IMR-90 (cell line): ENCODE results near the gene GCC2. TPM values are rescaled to one million over a fixed set of nuclear protein-coding genes. Genes with fewer than 3 reads are reported as not detected.

Experiments used
- ATAC-seq: fragments of 200-7000 bp; cut with Tn5 transposase; 2 replicates; pipeline ENCODE4 v1.9.1; 2020; ENCODE audit warnings: low read depth, mild to moderate bottlenecking, moderate library complexity
- BruUV-seq: library from RNA; stranded (reverse); fragments of 400-500 nt; replicated peaks from 2 replicates; lab custom pipeline; 2021; lab: Mats Ljungman, UMichigan
- CTCF ChIA-PET: fragments of 300-600 bp; formaldehyde crosslinking; extraction: SDS; loops from one replicate; lab custom pipeline; 2021; ENCODE audit warnings: antibody characterized with exemption; lab: Yijun Ruan, JAX
- POLR2A ChIA-PET: fragments of 300-600 bp; sonication (Branson Sonifier 250); formaldehyde crosslinking; loops from one replicate; lab custom pipeline; 2022; ENCODE audit warnings: antibody characterized with exemption; ENCODE audit not compliant: unreplicated experiment; lab: Charles Lee
- DNase-seq: peaks from one replicate; pipeline ENCODE4 v3.0.0; 2013
- H2AFZ ChIP-seq: replicated peaks from 2 replicates; pipeline ENCODE3; 2013; ENCODE audit warnings: low read length, mild to moderate bottlenecking; ENCODE audit not compliant: poor library complexity
- H2AK5ac ChIP-seq: 2 replicates; pipeline ENCODE4 v1.6.1; 2013; ENCODE audit warnings: low read depth, low read length, inconsistent platforms
- H2AK9ac ChIP-seq: replicated peaks from 2 replicates; pipeline ENCODE3; 2013; ENCODE audit warnings: mild to moderate bottlenecking, low read depth, low read length, moderate library complexity; ENCODE audit not compliant: poor library complexity
- H2BK120ac ChIP-seq: 2 replicates; pipeline ENCODE4 v1.6.1; 2013; ENCODE audit warnings: low read depth, low read length, inconsistent platforms
- H2BK15ac ChIP-seq: 3 replicates; pipeline ENCODE4 v1.6.1; 2013; ENCODE audit warnings: low read depth, low read length, inconsistent platforms
- H2BK20ac ChIP-seq: 2 replicates; pipeline ENCODE4 v1.6.1; 2013; ENCODE audit warnings: low read depth, mild to moderate bottlenecking, inconsistent platforms, low read length, moderate library complexity
- H2BK5ac ChIP-seq: 2 replicates; pipeline ENCODE4 v1.6.1; 2013; ENCODE audit warnings: mild to moderate bottlenecking, low read depth, low read length, inconsistent platforms; ENCODE audit not compliant: poor library complexity, severe bottlenecking
- H3K14ac ChIP-seq: replicated peaks from 2 replicates; pipeline ENCODE4 v1.6.1; 2013; ENCODE audit warnings: low read depth, low read length, inconsistent platforms
- H3K18ac ChIP-seq: 2 replicates; pipeline ENCODE4 v1.6.1; 2013; ENCODE audit warnings: low read depth, low read length, control low read depth
- H3K23ac ChIP-seq: 2 replicates; pipeline ENCODE4 v1.6.1; 2013; ENCODE audit warnings: low read depth, low read length, inconsistent platforms
- H3K27ac ChIP-seq: 2 replicates; pipeline ENCODE4 v1.5.1; 2013; ENCODE audit warnings: mild to moderate bottlenecking, control low read depth, low read length; ENCODE audit not compliant: insufficient read depth
- H3K27me3 ChIP-seq: 2 replicates; pipeline ENCODE4 v1.6.1; 2013; ENCODE audit warnings: low read length; ENCODE audit not compliant: control insufficient read depth, insufficient read depth
- H3K36me3 ChIP-seq: 2 replicates; pipeline ENCODE4 v1.6.1; 2013; ENCODE audit warnings: low read length, mixed read lengths; ENCODE audit not compliant: control insufficient read depth, insufficient read depth
- H3K4ac ChIP-seq: 2 replicates; pipeline ENCODE4 v1.6.1; 2013; ENCODE audit warnings: low read depth, low read length, inconsistent platforms
- H3K4me1 ChIP-seq: 2 replicates; pipeline ENCODE4 v1.6.1; 2013; ENCODE audit warnings: low read length, mixed read lengths; ENCODE audit not compliant: control insufficient read depth, insufficient read depth
- H3K4me2 ChIP-seq: 2 replicates; pipeline ENCODE4 v1.6.1; 2013; ENCODE audit warnings: low read depth, mild to moderate bottlenecking, control low read depth, low read length, moderate library complexity
- H3K4me3 ChIP-seq: 2 replicates; pipeline ENCODE4 v1.5.1; 2013; ENCODE audit warnings: low read depth, mild to moderate bottlenecking, control low read depth, low read length, moderate library complexity; ENCODE audit not compliant: insufficient read depth
- H3K56ac ChIP-seq: 2 replicates; pipeline ENCODE4 v1.6.1; 2013; ENCODE audit warnings: low read length, inconsistent platforms; ENCODE audit not compliant: insufficient read depth; ENCODE audit errors: extremely low read depth
- H3K79me1 ChIP-seq, 2 experiments: 2 replicates each; pipeline ENCODE4 v1.6.1; 2013; ENCODE audit warnings: low read length in 2 of 2, inconsistent platforms in 1 of 2, low read depth in 1 of 2
- H3K9ac ChIP-seq: 2 replicates; pipeline ENCODE4 v1.6.1; 2013; ENCODE audit warnings: low read depth, low read length, control low read depth
- H3K9me1 ChIP-seq: 2 replicates; pipeline ENCODE4 v1.6.1; 2013; ENCODE audit warnings: low read length, inconsistent platforms; ENCODE audit not compliant: insufficient read depth
- H3K9me3 ChIP-seq: 2 replicates; pipeline ENCODE4 v1.6.1; 2013; ENCODE audit warnings: low read length; ENCODE audit not compliant: control insufficient read depth, insufficient read depth
- H4K20me1 ChIP-seq: 2 replicates; pipeline ENCODE4 v1.6.1; 2013; ENCODE audit warnings: low read length, inconsistent platforms; ENCODE audit not compliant: insufficient read depth
- H4K5ac ChIP-seq: 2 replicates; pipeline ENCODE4 v1.6.1; 2013; ENCODE audit warnings: mild to moderate bottlenecking, low read depth, low read length, control low read depth
- H4K8ac ChIP-seq, 2 experiments: 2 replicates each; pipeline ENCODE4 v1.6.1; 2013; ENCODE audit warnings: low read depth in 2 of 2, low read length in 2 of 2, control low read depth in 1 of 2, inconsistent platforms in 1 of 2
- H4K91ac ChIP-seq: 2 replicates; pipeline ENCODE4 v1.6.1; 2013; ENCODE audit warnings: low read depth, low read length, inconsistent platforms; ENCODE audit not compliant: insufficient read depth
- BHLHE40 ChIP-seq: fragments of 150-350 bp; IDR thresholded peaks from 2 replicates; pipeline ENCODE4 v1.6.1; 2016; ENCODE audit warnings: mild to moderate bottlenecking, low read depth, low read length
- CEBPB ChIP-seq: IDR thresholded peaks from 2 replicates; pipeline ENCODE4 v1.6.1; 2012; ENCODE audit warnings: low read depth, low read length, improper control_type of control experiment
- CHD1 ChIP-seq: IDR thresholded peaks from 2 replicates; pipeline ENCODE4 v1.6.1; 2012; ENCODE audit warnings: low read depth, low read length, improper control_type of control experiment
- CTCF ChIP-seq: conservative IDR thresholded peaks from 2 replicates; pipeline ENCODE4 v1.5.1; 2012; ENCODE audit warnings: mild to moderate bottlenecking, low read depth, low read length, improper control_type of control experiment
- ELK1 ChIP-seq: fragments of 150-350 bp; IDR thresholded peaks from 2 replicates; pipeline ENCODE4 v1.6.1; 2016; ENCODE audit warnings: low read depth, mild to moderate bottlenecking, low read length, moderate library complexity, borderline replicate concordance
- FOS ChIP-seq: fragments of 150-350 bp; IDR thresholded peaks from 2 replicates; pipeline ENCODE4 v1.6.1; 2016; ENCODE audit warnings: low read depth, low read length
- MAFK ChIP-seq: IDR thresholded peaks from 2 replicates; pipeline ENCODE4 v1.6.1; 2012; ENCODE audit warnings: low read depth, low read length, improper control_type of control experiment
- MAZ ChIP-seq: IDR thresholded peaks from 2 replicates; pipeline ENCODE4 v1.6.1; 2012; ENCODE audit warnings: low read depth, mild to moderate bottlenecking, low read length, improper control_type of control experiment, moderate library complexity, borderline replicate concordance
- MXI1 ChIP-seq: IDR thresholded peaks from 2 replicates; pipeline ENCODE4 v1.6.1; 2012; ENCODE audit warnings: low read depth, mild to moderate bottlenecking, low read length, moderate library complexity, borderline replicate concordance
- NFE2L2 ChIP-seq: fragments of 150-350 bp; IDR thresholded peaks from 2 replicates; pipeline ENCODE4 v1.6.1; 2016; ENCODE audit warnings: low read depth, mild to moderate bottlenecking, low read length
- POLR2A ChIP-seq: IDR thresholded peaks from 2 replicates; pipeline ENCODE4 v1.6.1; 2012; ENCODE audit warnings: mild to moderate bottlenecking, low read depth, low read length
- RAD21 ChIP-seq: IDR thresholded peaks from 2 replicates; pipeline ENCODE4 v1.6.1; 2012; ENCODE audit warnings: low read length, improper control_type of control experiment
- RCOR1 ChIP-seq: IDR thresholded peaks from 2 replicates; pipeline ENCODE4 v1.6.1; 2012; ENCODE audit warnings: mild to moderate bottlenecking, low read length, improper control_type of control experiment; ENCODE audit not compliant: insufficient replicate concordance
- RFX5 ChIP-seq: IDR thresholded peaks from 2 replicates; pipeline ENCODE4 v1.8.0; 2012; ENCODE audit warnings: low read depth, mild to moderate bottlenecking, low read length, moderate library complexity
- SMC3 ChIP-seq: fragments of 150-350 bp; IDR thresholded peaks from 2 replicates; pipeline ENCODE4 v1.6.1; 2016; ENCODE audit warnings: low read depth, mild to moderate bottlenecking, antibody characterized with exemption, low read length, moderate library complexity
- USF2 ChIP-seq: fragments of 150-350 bp; IDR thresholded peaks from 2 replicates; pipeline ENCODE4 v1.6.1; 2017; ENCODE audit warnings: mild to moderate bottlenecking, antibody characterized with exemption, low read length, low read depth
- WGBS, 2 experiments: methylation state at CpG; one replicate each; pipeline versions ENCODE4 v1.1.5 to v1.1.7; 2013; ENCODE audit warnings: missing lambda C conversion rate in 2 of 2; ENCODE audit not compliant: insufficient read length in 1 of 2; ENCODE audit errors: extremely low coverage in 2 of 2; 5-methylcytosine and 5-hydroxymethylcytosine counted together
- dilution Hi-C: fragments of 300-500 bp; cut with HindIII; formaldehyde crosslinking; loops from one replicate; pipeline ENCODE4 v1.14.3; 2018; ENCODE audit warnings: low sequenced_read_pairs; ENCODE audit not compliant: unreplicated experiment
- in situ Hi-C: fragments of 300-500 bp; cut with MboI; formaldehyde crosslinking; loops from 3 replicates; pipeline ENCODE4 v1.14.3; 2019; ENCODE audit warnings: low sequenced_read_pairs, inconsistent platforms, mixed read lengths
- intact Hi-C: fragments of 100-400 bp; cut with micrococcal nuclease; formaldehyde crosslinking; loops from 2 replicates; pipeline ENCODE4 v1.10.0; 2022
- polyA plus RNA-seq, 3 experiments: library from polyadenylated mRNA; depleted of rRNA; stranded (reverse); fragments of >200 nt; gene quantifications; 2 replicates each; pipeline ENCODE4 v1.2.3, GENCODE V29; 2012; ENCODE audit warnings: low replicate concordance in 1 of 3
- total RNA-seq: library from RNA; depleted of rRNA; stranded (reverse); fragments of >200 nt; gene quantifications from 2 replicates; pipeline ENCODE4 v1.2.3, GENCODE V29; 2012

The GCC2 gene
- total and polyA plus RNA-seq, 2 of the 4 experiments (the other 2 are of a cell fraction) = 6.4 to 8.6 TPM

- no TSS peak for BruUV-seq
- no peak overlapping the region for H3K56ac ChIP-seq
- H3K23ac ChIP-seq = no peak overlapping the region
- H4K20me1 ChIP-seq = no peaks in the 10 kb centered on the region
- peak overlapping the region; percentile 55 for H2BK5ac ChIP-seq
- ATAC-seq (peak; percentile 93), DNase-seq (peak; percentile 94)
- H2AK9ac ChIP-seq = no peak overlapping the region
- dilution Hi-C loops (no loop called here), in situ Hi-C loops (no loop called here), intact Hi-C loops (loop anchor here (1.0 to 2.0 kb wide), 2 partner anchors 92 to 142 kb away; no protein-coding TSS in a partner anchor)
- H3K4me3 ChIP-seq = no peak overlapping the region
- H3K4ac ChIP-seq = no peak overlapping the region
- H3K14ac ChIP-seq = peak overlapping the region; percentile 64; the same call in 1 of the 2 replicates
- H3K4me1 ChIP-seq = peaks cover 3% of the 10 kb centered on the region; the same call in 1 of the 2 replicates
- no peak overlapping the region for H3K18ac ChIP-seq
- no peak overlapping the region for H4K91ac ChIP-seq
- no peak overlapping the region for H3K27ac ChIP-seq
- no peaks in the 10 kb centered on the region for H3K27me3 ChIP-seq
- 0 out of 4 replicates have a peak, but pooled peaks cover 0 to 4% of the 10 kb centered on the region in 2 experiments for H3K79me1 ChIP-seq
- peaks cover 23% of the 10 kb centered on the region for H3K36me3 ChIP-seq
- no peak overlapping the region for H3K9ac ChIP-seq
- ChIA-PET POLR2A (no interaction called here), CTCF (no interaction called here)
- no peak overlapping the region for H2AFZ ChIP-seq
- H2BK15ac ChIP-seq = no peak overlapping the region
- no peaks in the 10 kb centered on the region for H3K9me3 ChIP-seq
- no peak overlapping the region for H2BK120ac ChIP-seq
- H4K8ac ChIP-seq = no peak overlapping the region
- TF ChIP-seq BHLHE40 (no peak), MXI1 (no peak), RCOR1 (no peak), MAZ (no peak), RAD21 (peak; percentile 38; the same call in 1 of the 2 replicates), RFX5 (no peak), ELK1 (no peak), SMC3 (peak; percentile 16; the same call in 1 of the 2 replicates), CTCF (no peak), MAFK (peak; percentile 99), CEBPB (peak; percentile 94), FOS (peak; percentile 77; the same call in 1 of the 2 replicates), NFE2L2 (no peak), USF2 (no peak), CHD1 (no peak), POLR2A (no peak)
- peaks cover 3% of the 10 kb centered on the region; the same call in 1 of the 2 replicates for H3K9me1 ChIP-seq
- no peak overlapping the region for H4K5ac ChIP-seq
- H3K4me2 ChIP-seq = peak overlapping the region; percentile 31; the same call in 1 of the 2 replicates
- WGBS, 2 experiments = no CpG with 5 or more reads among the region's 4 CpGs
- H2BK20ac ChIP-seq = no peak overlapping the region
- H2AK5ac ChIP-seq = no peak overlapping the region
These were observed 43.4 kb downstream of the GCC2 start for GRCh38 chr2:108492364-108492763.
